HG02763 (cell line): ENCODE measurements around the gene ZFYVE27.

Source experiments
- ATAC-seq: cut with Tn5 transposase; IDR thresholded peaks from one replicate; pipeline ENCODE4 v1.9.1; 2021; ENCODE audit warnings: mild to moderate bottlenecking, moderate library complexity; ENCODE audit not compliant: unreplicated experiment

The ZFYVE27 gene

DNA sequence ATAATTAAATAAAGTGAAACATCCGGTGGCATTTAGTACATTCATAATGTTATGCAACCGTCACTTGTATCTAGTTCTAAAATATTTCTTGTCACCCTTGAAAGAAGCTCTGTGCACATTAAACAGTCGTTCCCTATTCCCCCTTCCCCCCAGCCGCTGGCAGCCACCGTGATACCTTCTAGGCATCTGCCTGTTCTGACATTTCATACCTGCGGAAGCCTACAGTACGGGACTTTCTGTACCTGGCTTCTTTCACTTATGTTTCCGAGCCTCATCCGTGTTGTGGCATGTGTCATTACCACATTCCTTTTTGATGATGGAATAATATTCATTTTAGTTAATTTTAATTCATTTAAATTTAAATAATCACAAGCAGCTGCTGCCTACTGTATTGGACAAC, 48.8 kb downstream of the ZFYVE27 start:
- ATAC-seq, result no peak

DNA sequence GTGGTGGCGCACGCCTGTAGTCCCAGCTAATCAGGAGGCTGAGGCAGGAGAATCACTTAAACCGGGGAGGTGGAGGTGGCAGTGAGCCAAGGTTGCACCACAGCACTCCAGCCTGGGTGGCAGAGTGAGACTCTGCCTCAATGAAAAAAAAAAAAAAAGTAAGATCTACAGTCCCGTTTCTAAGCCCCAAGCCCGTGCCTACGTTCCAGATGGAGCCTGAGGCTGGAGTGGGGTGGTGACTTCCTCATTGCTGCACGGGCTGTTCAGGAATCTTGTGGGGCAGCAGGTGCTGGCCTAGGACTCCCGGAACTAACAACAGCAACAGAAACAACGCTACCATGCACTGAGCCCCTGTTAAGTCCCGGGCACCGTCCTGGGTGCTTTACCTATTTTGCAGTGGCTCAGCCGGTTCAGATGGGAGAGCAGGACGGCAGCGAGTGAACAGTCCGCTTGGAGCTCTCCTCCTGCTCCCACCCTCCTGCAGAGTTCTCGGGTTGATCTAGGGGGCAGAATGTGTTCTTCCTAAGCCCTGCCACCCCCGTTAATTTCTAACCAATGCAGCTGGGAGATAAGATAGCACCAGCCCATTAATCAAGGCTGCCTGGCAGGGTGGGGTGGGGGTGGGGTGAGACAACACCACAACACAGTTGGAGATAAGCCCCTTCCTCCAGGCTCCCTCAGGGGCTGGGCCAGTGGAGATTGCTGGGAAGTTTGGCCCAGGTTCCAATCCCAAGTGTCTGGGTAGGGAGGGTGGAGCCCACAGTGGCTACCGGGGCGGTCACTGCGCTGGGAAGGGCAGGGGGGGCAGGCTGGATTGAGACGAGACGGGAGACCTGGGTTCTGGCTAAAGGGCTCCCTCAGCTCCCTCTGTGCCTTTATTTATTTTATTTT, 51.9 kb downstream of the ZFYVE27 start:
- no peak for ATAC-seq

DNA sequence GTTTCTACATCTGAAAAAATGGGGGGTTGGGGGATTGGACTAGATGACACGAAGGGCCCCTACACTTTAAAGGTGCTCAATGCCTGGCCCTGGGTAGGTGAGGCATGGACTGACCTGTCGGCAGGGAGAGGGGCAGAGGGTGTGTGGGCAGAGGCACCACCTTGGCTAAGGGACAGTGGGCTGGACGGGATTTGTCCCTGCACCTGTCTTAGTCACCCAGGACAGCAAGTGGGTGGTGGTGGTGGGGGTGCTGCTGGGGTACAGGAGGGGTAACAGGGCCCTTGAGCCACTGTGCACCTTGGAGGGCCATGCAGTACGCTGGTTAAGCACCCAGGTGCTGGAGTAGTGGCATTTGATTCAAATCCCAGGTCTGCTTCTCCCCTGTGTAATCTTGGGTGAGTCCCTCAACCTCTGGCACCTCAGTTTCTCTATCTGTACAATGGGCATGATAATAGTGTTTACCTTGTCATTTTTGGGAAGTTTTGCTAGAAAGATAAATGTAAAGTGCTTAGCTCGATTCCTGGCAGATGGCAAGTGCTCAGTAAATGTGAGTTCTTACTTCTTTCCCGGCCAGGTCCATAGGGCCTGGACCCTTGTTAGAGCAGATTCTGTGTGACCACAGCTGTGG, 53.0 kb downstream of the ZFYVE27 start:
- no peak for ATAC-seq

DNA sequence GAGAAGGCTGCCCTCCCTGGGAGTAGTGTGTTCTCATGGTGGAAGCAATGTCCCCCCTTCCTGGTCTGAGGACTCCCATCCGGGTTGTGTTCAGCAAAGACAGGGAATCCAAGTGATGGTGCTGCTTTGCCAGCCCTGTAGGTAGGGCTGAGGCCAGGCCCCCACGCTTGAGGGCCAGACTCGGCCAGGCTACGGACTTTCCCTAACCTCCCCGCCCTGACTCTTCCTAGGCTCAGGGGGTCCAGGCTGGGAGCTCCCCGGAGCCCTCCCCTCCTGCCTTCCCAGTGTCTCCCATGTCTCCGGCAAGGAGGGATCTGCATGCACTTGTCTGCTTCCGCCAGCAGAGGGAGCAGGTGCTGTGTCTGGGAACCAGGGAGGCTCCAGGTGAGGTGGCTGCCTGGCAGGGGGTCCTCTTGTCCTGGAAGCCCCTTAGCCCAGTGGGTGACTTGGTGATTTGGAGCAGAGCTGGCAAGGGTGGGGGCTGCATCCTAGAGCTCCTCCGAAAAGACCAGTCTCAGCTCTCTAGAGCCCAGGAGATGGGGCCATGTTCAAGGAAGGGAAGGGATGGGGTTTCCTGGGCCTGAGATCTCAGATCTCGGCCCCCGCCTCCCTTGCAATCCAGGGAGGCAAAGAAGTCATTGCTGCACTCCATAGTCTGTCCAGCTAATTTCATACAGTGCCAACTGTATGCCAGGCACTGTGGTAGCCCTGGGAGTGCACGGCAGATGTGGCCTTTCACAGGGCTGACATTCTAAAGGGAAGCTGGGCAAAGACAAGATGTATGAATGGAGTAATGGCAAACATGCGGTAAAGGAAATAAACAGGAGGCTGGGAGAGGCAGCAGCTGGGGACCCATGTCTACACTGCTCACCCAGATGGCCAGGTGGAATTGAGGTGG, 55.1 kb downstream of the ZFYVE27 start:
- no peak for ATAC-seq

DNA sequence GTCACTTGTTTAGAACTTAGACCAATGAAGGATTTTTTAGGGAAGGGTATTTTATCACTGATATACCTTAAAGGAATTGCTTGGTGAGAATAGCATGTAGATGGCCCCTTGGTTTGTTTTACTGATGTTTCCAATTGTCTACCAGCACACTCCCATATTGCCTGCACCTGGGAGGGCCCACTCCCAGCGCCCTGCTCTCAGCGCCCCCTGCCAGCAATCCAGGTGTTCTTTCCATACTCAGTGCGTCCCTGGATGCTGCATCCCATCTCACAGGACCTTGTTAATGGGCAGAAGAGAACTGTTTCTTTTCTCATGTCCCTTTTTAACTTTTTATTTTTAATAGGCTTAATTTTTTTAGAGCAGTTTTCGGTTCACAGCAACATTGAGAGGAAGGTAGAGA, 59.0 kb downstream of the ZFYVE27 start:
- no peak for ATAC-seq

DNA sequence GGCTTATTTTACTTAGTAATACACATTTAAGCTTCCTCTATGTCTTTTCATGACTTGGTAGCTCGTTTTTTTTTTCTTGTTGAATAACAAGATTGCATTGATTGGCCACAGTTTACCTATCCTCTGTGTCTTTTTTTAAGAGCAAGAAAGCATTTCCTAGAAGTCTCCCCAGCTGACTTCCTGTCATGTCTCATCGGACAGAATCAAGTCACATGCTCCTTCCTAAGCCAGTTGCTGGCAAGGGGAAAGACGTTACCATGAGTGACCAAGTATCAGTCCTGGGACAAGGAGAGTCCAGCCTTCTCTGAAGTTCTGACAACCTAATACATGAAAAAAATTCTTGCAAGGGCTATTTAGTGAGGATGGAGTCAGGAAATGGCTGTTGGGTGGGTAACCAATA, 59.7 kb downstream of the ZFYVE27 start:
- no peak for ATAC-seq

DNA sequence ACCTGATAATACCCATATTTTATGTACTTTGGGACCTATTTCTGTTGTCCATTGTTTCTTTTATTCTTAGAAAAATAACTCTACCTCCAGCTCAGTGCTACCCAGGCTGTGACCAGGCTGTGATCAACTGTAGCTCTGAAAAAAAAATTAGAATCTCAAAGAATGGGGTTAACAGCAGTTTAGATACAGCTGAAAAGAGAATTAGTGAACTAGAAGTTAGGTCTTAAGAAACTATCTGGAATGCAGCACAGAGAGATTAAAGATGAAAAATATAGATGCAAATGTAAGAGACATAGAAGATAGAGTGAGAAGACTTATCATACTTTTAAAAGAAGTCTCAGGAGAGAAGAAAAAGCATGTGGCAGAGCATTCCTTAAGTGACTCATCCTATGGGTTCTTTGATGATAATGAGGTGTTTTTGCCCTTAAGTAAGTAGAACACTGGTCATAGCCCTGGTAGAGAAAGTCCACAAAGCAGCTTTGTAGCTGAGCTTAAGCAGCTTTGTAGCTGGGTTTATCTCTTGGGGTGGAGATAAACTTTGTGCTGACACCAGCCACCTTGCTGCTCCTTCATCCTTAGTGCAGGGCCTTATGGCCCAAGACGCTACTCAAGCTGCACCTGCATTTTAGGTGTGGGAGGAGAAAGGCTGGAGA, 62.2 kb downstream of the ZFYVE27 start:
- ATAC-seq, result no peak

DNA sequence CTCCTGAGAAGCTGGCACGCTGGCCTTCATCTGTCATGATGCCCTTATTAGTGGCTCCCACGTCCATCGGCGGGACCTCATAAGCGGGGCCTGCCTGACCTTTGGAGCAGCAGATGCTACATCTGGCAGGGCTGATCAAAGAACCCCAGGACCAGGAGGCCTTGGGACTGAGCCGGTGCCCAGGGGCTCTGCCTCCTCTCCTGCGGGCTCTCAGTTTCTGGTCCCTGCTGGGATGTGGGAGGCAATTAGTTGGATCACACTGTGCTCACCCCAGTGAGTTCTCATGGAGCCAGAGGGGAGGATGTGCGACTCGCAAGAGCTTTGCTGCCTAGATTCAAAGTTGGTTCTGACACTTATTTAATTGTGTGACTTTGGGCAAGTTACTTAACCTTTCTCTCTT, 63.5 kb downstream of the ZFYVE27 start:
- ATAC-seq, result no peak

DNA sequence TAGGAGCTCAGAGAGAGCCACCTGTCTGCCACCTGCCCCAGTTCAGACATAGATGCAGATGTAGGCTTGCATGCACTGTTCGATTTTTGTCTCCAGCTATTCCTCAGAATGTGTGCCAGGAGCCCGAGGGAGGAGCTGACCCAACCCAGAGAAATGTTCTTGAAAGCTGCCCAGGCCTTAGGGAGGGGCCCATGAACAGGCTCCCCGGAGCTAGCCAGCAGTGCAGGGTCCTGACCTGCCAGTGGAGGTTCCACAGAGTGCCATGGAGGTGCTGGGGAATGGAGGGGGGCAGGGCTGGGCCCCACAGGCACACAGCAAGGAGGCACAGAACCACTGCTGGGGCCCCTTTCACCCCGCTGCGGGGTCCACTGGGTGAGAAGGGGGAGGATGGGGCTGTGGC, 64.5 kb downstream of the ZFYVE27 start:
- ATAC-seq, result no peak

DNA sequence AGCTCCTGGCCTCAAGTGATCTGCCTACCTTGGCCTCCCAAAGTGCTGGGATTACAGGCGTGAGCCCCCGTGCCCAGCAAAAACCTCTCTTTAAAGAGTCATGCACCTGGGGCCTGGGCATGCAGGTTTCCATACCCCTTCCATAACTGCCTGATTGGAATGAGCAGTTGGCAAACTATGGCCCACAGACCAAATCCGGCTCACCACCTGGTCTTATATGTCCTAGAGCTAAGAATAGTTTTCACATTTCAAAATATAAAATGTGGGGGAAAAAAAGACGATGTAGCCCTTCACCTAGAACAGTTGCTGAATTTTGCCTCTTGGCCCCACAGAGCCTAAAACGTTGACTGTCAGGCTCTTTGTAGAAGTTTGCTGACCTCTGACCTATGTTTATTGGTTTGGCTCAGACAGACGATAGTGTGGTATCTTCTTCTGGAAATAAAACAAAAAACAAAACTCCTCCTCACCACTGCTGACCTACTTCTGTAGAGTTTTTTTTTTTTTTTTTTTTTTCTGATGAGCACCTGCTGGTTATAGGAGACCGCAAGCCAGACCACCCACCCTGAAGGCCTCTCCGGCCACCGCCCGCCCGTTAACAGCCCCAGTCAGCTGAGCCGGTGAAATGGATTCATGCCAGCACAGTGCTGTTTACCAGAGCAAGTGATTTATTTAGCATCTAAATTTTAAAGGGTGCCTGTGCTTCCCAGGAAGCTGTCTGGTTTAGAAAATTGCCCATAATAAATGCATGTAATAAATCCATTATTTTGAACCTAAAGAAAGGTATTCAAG, 68.4 kb downstream of the ZFYVE27 start:
- no peak for ATAC-seq

DNA sequence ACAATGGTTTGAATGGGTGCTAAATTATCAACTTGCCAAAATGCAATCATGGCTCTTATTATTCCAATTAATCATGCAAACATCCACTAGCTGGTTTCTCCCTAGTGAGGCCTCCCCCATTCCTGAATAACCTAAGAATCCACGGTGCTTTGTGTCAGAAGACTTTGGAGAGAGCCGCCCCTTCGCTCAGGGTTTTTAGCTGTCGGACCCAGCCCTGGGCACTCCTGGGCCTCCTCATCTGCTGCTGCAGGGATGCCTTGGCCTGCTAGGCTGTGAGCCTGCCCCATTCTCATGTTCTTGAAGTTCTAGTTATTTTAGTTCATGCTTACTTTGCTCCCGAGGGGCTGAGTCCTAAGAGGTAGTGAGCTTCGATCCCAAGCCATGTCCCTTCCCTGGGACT, 69.0 kb downstream of the ZFYVE27 start:
- ATAC-seq, result no peak

DNA sequence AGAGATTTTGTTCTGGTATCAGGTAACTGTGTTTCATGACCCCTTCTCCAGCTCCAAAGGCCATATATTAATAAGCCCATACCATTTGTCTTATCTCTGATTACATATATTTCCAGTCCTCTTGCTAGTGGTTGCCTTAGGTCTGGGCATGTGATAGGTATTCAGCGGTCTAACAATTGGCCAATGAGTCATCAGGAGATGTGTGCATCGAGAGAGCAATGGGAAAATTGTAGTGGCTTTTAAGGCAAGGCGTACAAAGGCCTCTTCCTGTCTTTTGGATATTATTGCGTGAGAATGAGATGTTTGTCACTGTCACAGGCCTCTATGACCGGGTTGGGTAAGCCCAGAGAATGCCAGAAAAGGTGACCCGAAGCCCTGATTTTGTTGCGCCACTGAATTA, 73.5 kb downstream of the ZFYVE27 start:
- no peak for ATAC-seq
